Heart left ventricle (tissue), 16 donors: ENCODE data around the gene ZNF775. TPM values are rescaled to one million over a fixed set of nuclear protein-coding genes. Genes with fewer than 3 reads are reported as not detected.

Source experiments
- ATAC-seq, 4 donors: fragments of 200-7000 bp; cut with Tn5 transposase; one replicate each; pipeline ENCODE4 v1.9.1; 2020 to 2022; ENCODE audit warnings: moderate library complexity in 4 of 4, mild to moderate bottlenecking in 3 of 4, moderate number of reproducible peaks in 1 of 4
- DNase-seq, 5 donors: peaks; one replicate each; pipeline ENCODE4 v3.0.0-alpha.2; 2020
- H3K27ac ChIP-seq, 12 donors: fragments of 200-600 bp; sonication (generic) in 4 of 12; one replicate each; pipeline versions ENCODE4 v1.5.0 to v1.8.0; 2016 to 2022; ENCODE audit warnings: mild to moderate bottlenecking in 2 of 12
- H3K27me3 ChIP-seq, 9 donors: fragments of 200-600 bp; sonication (generic) in 2 of 9; one replicate each; pipeline versions ENCODE4 v1.5.1 to v1.8.0; 2016 to 2022; ENCODE audit warnings: mild to moderate bottlenecking in 3 of 9
- H3K36me3 ChIP-seq, 9 donors: fragments of 200-600 bp; sonication (generic) in 2 of 9; one replicate each; pipeline versions ENCODE4 v1.5.0 to v1.8.0; 2018 to 2022; ENCODE audit warnings: mild to moderate bottlenecking in 2 of 9
- H3K4me1 ChIP-seq, 12 donors: fragments of 200-600 bp; sonication (generic) in 4 of 12; one replicate each; pipeline versions ENCODE4 v1.5.0 to v1.8.0; 2016 to 2022; ENCODE audit warnings: mild to moderate bottlenecking in 3 of 12
- H3K4me3 ChIP-seq, 12 donors: fragments of 200-600 bp; sonication (generic) in 4 of 12; one replicate each; pipeline versions ENCODE4 v1.5.0 to v1.8.0; 2017 to 2022; ENCODE audit warnings: mild to moderate bottlenecking in 9 of 12, moderate library complexity in 4 of 12
- H3K9me3 ChIP-seq, 12 donors: fragments of 200-600 bp; sonication (generic) in 4 of 12; one replicate each; pipeline versions ENCODE4 v1.5.0 to v1.8.0; 2016 to 2022; ENCODE audit warnings: mild to moderate bottlenecking in 1 of 12
- POLR2A ChIP-seq, 2 donors: fragments of 450-650 bp; IDR thresholded peaks; one replicate each; pipeline ENCODE4 v1.6.1; 2017; ENCODE audit warnings: antibody characterized with exemption in 2 of 2, mild to moderate bottlenecking in 2 of 2, moderate library complexity in 2 of 2
- WGBS, 4 donors: extraction: QIAGEN DNeasy Blood & Tissue Kit in 2 of 4; methylation state at CpG; one replicate each; pipeline versions ENCODE4 v1.1.5 to v1.1.7; 2013 to 2018; 5-methylcytosine and 5-hydroxymethylcytosine counted together
- intact Hi-C, 10 donors: fragments of 100-400 bp; cut with DNase I; formaldehyde crosslinking; loops; one replicate each; pipeline versions ENCODE4 v1.11.1 to v1.14.2; 2022
- polyA plus RNA-seq, 2 donors: library from polyadenylated mRNA; stranded (reverse); fragments of 200-250 nt; gene quantifications; one replicate each; pipeline ENCODE4 v1.2.3, GENCODE V29; 2013
- total RNA-seq, 9 donors: library from RNA; depleted of rRNA in 2 of 9; stranded (reverse); fragments of >200 nt in 2 of 9; fragmentation: NEBNext Ultra II Directional in 3 of 9; extraction: Animal tissue kit (Norgen Biotek cat#: 25700) in 3 of 9; gene quantifications; one replicate each; pipeline versions ENCODE4 v1.1.0 to v1.2.4, GENCODE V29; 2016 to 2023
- TF ChIP-seq, protein P1 (sequence below), 12 donors: fragments of 200-600 bp; sonication (generic) in 4 of 12; IDR thresholded peaks; one replicate each; pipeline versions ENCODE4 v1.5.0 to v1.8.0; 2018 to 2022; ENCODE audit warnings: antibody characterized with exemption in 12 of 12, mild to moderate bottlenecking in 5 of 12
- donor health status: ischemic (EF 13 %, LVEDD 7.1; RV severe dilation, severe dysfunction).
- donor health status: healthy with polysubstance abuse.
- donor health status: DM: no; HTN: yes; CAD: no.
- donor health status: DM: no; HTN: no; CAD: no.
- donor health status: ischemic (EF 25% LVEDD 6.9; RV normal size, moderate dysfunction).
- donor health status: ischemic (EF 25% LVEDD 5.7; RV mildly dilated, moderate dysfunction).
- donor health status: healthy.
- donor health status: DM: yes; HTN: yes; CAD: no.
- donor health status: ischemic (EF 35%, LVEDD 5.7; RV mildly dilated, moderate dysfunction).
- donor health status: nonischemic (EF 11% LVEDD 7.7; RV severe dilation, severe dysfunction).
- donor health status: DM: yes; HTN: yes; CAD: no.
- donor health status: PGD.
- donor health status: ischemic (EF 29% LVEDD 5.4; RV normal size, mild dysfunction).
- donor health status: nonischemic (EF 23%, LVEDD 6.1; RV moderate dilation, normal function).

The ZNF775 gene
- total and polyA plus RNA-seq, 11 donors, result 1.8 to 5.0 (median 3.3) TPM

DNA sequence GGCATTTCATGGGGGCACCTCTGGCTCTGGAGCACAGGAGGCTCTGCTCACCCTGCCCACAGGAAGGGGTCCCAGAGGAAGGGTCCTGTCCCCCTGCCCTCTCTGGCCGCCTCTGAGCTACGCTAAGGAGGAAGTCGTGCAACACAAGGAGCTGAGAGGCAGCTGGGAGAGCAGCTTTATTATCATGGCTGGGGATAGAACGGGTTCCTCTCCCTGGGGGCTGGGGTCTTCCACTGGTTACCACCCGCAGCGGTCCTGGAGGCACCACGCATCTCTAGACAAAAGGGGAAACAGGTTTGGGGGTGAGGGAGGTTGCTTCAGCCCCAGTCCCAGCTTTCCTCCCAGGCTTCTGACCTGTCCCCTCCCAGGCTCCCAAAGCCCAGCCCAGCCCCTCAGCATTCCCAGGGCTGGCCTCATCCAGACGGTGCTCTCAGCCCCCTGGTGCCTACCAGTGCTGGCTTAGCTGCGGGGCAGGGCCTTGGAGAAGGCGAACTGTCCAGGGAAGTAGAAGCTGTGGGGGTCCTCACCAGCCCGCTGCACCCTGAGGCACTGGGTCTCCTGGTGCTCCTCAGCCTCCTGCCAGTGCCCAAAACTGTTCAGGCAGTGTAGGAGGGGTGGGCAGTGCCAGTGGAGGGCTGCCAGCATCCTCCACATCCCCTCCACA lies 40.8 kb upstream of the ZNF775 start:
- intact Hi-C loops, result no loop called here
- H3K9me3 ChIP-seq, result no peaks in the 10 kb centered on the region
- no peaks in the 10 kb centered on the region for H3K36me3 ChIP-seq
- H3K4me1 ChIP-seq, result peaks cover 0 to 27% (median 12%) of the 10 kb centered on the region in 12 donors
- no peak for ATAC-seq
- peaks cover 0 to 38% (median 7%) of the 10 kb centered on the region in 9 donors for H3K27me3 ChIP-seq
- 75 to 85% (median 83%) methylated on average over 7 to 11 of the region's 11 CpGs for WGBS, 4 donors
- TF ChIP-seq POLR2A (IDR thresholded peaks at IDR 0.05), result no peak
- TF ChIP-seq, protein P1, sequence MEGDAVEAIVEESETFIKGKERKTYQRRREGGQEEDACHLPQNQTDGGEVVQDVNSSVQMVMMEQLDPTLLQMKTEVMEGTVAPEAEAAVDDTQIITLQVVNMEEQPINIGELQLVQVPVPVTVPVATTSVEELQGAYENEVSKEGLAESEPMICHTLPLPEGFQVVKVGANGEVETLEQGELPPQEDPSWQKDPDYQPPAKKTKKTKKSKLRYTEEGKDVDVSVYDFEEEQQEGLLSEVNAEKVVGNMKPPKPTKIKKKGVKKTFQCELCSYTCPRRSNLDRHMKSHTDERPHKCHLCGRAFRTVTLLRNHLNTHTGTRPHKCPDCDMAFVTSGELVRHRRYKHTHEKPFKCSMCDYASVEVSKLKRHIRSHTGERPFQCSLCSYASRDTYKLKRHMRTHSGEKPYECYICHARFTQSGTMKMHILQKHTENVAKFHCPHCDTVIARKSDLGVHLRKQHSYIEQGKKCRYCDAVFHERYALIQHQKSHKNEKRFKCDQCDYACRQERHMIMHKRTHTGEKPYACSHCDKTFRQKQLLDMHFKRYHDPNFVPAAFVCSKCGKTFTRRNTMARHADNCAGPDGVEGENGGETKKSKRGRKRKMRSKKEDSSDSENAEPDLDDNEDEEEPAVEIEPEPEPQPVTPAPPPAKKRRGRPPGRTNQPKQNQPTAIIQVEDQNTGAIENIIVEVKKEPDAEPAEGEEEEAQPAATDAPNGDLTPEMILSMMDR (IDR thresholded peaks at IDR 0.05), result no peak
- H3K27ac ChIP-seq, result peak overlapping the region in 1 of 12 donors; percentile 47
- DNase-seq, result peak in 1 of 5 donors; percentile 54
- no peak overlapping the region for H3K4me3 ChIP-seq

DNA sequence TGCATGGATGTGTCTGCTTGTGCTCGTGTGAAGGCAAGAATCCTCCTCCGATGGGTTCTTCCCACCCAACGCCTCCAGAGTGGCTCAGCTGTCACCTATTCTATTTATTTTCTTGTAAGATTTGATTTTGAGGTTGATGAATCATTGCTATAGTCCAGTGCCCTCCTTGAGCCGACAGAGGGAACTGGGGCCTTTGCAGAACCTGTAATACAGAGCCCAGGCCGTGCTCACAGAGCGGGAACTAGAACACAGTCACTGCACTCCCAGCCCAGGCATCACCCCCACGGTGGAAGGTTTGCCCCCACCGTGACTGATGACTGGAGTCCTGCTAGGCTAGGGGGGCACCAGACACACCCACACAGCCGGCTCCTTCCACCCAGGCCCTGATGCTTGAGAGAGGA lies 39.7 kb upstream of the ZNF775 start:
- WGBS, 4 donors, result 70 to 75% (median 73%) methylated on average over 8 to 9 of the region's 9 CpGs
- intact Hi-C loops, result no loop called here
- Histone ChIP-seq H3K27ac (peak overlapping the region in 1 of 12 donors; percentile 93), H3K4me1 (peaks cover 0 to 27% (median 12%) of the 10 kb centered on the region in 12 donors), H3K36me3 (no peaks in the 10 kb centered on the region), H3K27me3 (peaks cover 0 to 42% (median 7%) of the 10 kb centered on the region in 9 donors), H3K4me3 (peak overlapping the region in 4 of 12 donors; percentile 48 to 65 (median 64)), H3K9me3 (peaks cover 0 to 8% (median under 1%) of the 10 kb centered on the region in 12 donors)
- DNase-seq (no peak), ATAC-seq (no peak)
- TF ChIP-seq, protein P1 (IDR thresholded peaks at IDR 0.05), result no peak
- TF ChIP-seq POLR2A (IDR thresholded peaks at IDR 0.05), result no peak

DNA sequence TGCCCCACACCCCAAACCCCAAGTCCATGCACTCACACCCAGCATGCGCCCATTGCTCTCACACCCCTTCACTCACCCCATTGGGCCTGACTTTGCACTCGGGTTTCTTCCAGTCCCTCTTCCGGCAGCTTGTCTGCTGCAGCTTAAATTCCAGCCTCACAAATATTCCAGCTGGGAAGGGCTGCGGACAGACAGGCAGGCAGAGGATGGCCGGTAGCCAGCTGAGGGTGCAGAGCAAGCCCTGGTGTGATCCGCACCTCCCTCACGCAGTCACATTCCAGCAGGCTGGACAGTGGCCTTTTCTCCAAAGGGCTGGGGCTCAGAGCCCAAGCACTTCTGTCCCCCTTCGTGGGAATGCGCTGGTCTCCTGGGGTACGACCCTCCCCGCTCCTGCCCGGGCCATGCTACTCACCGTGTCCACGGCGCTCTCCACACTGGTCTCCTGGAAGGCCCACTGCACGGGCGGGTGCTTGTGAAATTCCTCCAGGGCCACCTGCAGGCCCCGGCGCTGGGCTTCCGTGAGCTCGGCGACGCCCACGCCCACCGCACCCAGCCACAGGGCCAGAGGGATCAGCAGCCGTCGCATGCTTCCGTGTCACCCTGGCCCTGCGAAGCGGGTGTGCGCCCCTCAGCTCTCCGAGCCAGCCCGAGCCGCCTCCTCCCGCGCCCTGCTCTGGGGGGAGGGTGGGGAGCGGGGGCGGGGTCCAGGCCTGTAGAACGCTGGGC lies 38.9 kb upstream of the ZNF775 start:
- DNase-seq, result peak in 2 of 5 donors; percentile 53 to 75
- H3K9me3 ChIP-seq, result peaks cover 0 to 10% (median 2%) of the 10 kb centered on the region in 12 donors
- no peak for TF ChIP-seq POLR2A (IDR thresholded peaks at IDR 0.05)
- TF ChIP-seq, protein P1 (IDR thresholded peaks at IDR 0.05), result no peak
- intact Hi-C loops, result no loop called here
- ATAC-seq, result peak; percentile 53 to 68 (median 64)
- H3K27ac ChIP-seq, result peak overlapping the region in 6 of 12 donors; percentile 0 to 93 (median 26)
- H3K27me3 ChIP-seq, result peaks cover 0 to 42% (median 7%) of the 10 kb centered on the region in 9 donors
- 12 to 22% (median 14%) methylated on average over 20 to 39 of the region's 39 CpGs for WGBS, 4 donors
- peak overlapping the region; percentile 8 to 65 (median 48) for H3K4me3 ChIP-seq
- H3K4me1 ChIP-seq, result peaks cover 0 to 27% (median 12%) of the 10 kb centered on the region in 12 donors
- H3K36me3 ChIP-seq, result no peaks in the 10 kb centered on the region

DNA sequence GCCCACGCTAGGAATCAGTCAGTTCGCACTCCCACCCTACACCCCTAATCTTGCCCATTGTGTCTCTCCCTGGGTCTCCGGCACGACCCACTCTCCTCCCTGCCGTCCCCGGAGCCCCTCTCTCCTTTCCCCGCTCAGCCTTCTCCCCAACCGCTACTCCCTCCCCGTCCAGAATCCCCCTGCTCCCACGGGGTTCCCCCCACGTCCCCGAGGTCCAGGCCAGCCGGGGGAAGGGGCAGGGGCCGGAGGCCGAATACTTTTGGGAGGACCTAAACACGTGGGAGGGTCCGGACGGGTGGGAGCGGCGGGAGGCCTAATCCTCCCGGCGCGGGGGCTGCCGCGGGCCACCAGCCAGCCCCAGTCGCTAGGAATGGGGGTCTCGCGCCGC lies 38.3 kb upstream of the ZNF775 start:
- Histone ChIP-seq H3K27me3 (peaks cover 0 to 42% (median 7%) of the 10 kb centered on the region in 9 donors), H3K27ac (peak overlapping the region in 6 of 12 donors; percentile 0 to 93 (median 46)), H3K4me3 (peak overlapping the region; percentile 8 to 65 (median 48)), H3K4me1 (peaks cover 0 to 27% (median 12%) of the 10 kb centered on the region in 12 donors), H3K36me3 (no peaks in the 10 kb centered on the region), H3K9me3 (peaks cover 0 to 10% (median 2%) of the 10 kb centered on the region in 12 donors)
- intact Hi-C loops, result no loop called here
- 19 to 46% (median 26%) methylated on average over 20 to 29 of the region's 29 CpGs for WGBS, 4 donors
- no peak for DNase-seq
- ATAC-seq, result peak in 1 of 4 donors; percentile 6
- TF ChIP-seq, protein P1 (IDR thresholded peaks at IDR 0.05), result no peak
- no peak for TF ChIP-seq POLR2A (IDR thresholded peaks at IDR 0.05)
